ENCODE data around the gene STIMATE.

Gene STIMATE

DNA sequence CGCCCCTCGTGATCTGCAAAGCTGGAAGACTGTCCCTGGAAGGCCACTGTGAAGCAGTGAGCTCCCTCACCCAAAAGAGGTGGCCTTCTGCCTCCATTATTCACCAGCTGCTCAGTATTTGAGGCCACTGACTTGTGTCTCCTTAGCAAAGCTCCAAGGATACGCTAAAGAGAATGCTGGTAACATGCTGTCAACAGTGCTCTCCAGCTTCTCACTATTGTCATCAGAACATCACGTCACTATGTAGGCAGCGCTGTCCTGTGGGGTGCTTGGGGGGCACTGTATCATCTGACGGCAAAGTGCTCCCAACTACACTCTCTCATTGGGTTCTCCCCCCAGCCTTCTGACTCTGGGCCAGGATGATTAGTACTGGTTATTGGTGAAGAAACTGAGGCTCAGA lies 81.1 kb downstream of the STIMATE start:
- no peak for DNase-seq (ENCODE audit: low read depth)

DNA sequence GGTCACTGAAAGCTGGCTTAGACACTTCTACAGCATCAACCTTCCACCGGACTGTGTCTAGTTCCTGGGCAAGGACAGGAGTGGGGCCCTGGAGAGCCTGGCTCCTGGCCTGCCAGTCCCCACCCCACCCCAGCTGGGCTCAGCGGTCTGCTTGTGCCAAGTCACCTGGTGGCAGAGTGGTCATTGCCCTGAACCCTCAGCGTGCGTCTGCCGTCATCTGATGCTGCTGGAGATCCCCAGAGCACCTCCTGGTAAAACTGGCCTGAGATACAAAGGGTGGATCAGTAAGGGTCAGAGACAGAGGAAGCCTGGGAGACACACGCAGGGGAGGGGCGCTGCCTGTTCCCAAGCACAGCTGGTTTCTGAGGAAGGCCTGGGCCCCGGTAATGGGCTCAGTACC lies 83.5 kb downstream of the STIMATE start:
- DNase-seq (ENCODE audit: low read depth), result no peak

DNA sequence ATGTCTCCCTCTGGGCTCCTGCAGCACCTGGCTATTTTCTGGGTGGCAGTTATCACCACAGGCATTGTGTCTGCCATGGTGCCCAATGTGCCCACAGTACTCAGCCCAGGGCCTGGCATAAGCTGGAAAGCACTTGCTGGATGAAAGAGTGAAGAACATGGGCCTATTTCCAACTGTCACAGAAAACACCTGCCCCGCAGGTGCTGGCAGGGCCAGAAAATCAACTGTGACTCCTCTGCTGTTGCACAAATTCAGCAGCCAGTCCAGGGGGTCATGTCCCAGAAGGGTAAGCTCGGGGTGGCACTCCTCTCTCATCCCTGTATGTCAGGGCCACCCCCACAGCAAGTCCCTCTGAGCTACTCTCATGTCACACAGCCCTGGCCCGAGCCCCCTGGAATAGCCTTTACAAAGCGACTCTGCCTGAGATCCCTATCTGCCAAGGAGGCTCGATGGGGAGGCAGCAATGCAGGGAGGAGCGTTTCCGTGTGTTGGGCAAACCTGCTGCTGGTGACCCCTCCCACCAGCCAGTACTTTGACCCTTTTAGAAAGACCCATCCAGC lies 85.8 kb downstream of the STIMATE start:
- DNase-seq (ENCODE audit: low read depth), result no peak

DNA sequence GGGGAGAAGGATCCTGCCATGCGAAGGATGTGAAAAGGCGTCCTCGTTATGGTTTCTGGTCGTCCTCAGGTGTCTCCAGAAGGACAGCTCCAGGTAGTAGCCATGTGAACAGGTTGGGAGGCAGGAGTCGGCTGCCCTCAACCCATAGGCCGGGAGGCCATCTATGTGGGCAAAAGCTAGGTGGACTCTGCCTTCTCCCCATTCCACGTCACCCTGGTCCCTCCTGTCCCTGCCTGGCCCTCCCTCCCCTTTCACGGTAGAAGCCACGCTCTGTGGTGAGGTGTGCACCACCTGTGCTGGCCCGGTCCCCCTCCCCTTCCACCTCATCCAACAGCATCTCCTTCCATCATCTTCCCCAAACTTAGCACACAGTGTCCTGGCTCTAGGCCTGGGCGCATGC lies 86.4 kb downstream of the STIMATE start:
- no peak for DNase-seq (ENCODE audit: low read depth)

DNA sequence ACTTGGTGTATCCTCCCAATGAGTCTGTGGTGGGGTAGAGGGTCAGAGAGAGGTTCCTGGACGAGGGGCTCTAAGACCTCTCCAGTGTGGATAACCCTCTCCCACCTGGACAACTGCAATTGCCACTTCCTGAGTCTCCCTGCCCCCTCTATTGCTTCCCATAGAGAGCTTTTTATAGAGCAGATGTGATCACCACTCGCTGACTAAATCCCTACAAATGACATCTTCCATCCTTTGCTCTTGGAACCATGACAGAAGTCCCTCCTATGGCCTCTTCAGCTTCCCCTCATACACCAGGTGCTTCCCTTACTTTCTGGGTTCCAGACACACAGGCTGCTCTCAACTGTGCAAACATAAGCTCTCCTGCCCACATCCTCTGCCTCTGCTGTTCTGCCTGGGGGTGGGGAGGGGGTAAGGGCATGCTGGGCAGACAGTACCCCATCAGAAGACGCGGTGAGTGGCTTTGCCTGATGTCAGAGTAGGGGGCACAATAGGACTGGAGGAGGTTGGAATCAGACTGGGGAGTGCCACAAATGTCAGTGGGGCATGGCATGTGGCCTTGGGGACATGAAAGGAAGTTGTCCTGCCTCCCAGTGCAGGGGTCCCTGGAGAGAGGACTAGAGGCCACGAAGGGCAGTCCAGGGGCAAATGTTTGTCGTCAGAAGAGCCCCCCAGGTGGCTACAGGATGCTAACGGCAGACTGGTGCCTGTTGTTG lies 87.5 kb downstream of the STIMATE start:
- no peak for DNase-seq (ENCODE audit: low read depth)

DNA sequence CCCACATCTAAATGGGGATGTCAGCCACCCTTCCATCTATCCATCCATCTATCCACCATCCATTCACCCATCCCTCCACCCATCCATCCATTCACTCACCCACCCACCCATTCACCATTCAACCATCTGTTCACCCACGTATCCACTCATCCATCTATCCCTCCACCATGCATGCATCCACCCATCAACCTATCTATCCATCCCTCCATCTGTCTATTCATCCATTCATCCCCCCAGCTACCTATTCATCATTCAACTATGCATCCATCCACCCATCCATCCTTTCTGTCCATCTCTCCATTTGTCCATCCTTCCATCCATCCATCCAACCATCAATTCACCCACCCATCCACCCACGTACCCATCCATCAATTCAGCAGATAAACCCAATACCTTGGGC lies 88.2 kb downstream of the STIMATE start:
- no peak for DNase-seq (ENCODE audit: low read depth)

DNA sequence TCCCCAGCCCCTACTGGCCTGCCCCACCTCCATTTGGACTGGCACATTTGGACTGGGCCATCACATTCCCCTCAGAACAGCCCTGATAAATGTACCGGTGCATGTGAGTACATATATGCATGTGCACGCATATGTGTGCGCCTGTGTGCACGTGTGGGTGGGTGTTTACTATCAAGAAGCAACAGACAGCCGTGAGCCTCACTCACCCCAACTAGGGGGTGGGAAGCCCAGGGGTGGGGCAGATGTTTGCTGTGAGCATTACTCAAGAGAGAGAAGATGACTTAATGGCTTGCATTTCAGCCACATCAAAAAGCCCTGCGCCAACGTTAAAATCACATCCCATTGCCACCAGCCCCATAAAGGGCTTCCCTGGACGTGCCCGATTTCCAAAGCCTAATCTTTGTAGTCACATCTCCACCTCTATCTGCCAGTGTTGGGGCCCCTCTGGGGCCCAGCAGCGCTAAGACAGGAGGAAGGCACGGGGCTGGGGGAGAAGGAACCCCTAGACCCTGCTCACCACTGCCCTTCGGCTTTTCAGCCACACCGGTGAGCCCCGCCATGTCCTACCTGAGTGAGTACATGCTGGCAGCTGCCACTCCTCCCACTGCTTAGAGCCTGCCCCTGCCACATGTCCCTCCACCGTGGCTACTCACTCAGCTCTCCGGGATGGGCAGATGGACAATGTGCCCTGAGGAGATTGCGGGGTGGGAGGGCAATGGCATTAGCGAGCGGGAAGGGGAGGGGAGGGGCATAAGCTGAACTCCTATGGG lies 91.9 kb downstream of the STIMATE start:
- no peak for DNase-seq (ENCODE audit: low read depth)

DNA sequence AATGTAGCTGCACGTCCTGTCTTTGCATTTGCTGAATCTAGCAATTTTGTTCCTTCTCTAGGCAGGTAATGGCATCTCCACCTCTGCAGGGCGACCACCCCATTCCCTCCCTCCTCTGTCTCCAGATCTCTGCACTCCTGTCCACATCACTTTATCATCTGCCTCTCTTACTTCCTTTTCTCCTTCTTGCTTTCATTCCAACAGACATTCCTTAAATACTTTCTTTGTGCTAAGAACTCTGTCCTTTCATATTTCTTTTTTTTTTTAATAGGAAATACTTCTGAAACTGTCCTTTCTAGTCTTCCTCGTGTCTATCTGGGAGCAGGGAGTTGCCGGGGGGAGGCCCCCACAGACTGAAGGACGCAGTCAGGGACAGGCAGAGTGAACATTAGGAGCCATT lies 95.5 kb downstream of the STIMATE start:
- DNase-seq (ENCODE audit: low read depth), result no peak

DNA sequence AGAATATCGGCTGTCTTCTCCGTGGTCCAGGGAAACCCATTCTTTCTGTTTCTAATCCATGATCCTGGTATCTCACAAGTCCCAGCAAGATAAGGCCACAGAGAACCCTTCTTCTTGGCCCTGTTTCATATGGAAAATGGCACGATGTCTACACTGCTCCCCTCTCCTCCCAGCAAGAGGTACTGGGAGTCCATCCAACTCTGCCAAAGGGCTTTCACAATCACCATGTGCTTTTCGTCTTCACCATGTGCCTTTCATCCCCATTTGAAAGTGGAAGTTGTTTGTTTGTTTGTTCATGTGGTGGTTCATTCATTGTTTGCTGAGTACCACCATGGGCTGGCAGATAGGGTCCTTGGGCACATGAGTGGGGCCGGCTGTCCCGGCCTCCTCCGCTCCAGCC lies 97.3 kb downstream of the STIMATE start:
- DNase-seq (ENCODE audit: low read depth), result no peak

DNA sequence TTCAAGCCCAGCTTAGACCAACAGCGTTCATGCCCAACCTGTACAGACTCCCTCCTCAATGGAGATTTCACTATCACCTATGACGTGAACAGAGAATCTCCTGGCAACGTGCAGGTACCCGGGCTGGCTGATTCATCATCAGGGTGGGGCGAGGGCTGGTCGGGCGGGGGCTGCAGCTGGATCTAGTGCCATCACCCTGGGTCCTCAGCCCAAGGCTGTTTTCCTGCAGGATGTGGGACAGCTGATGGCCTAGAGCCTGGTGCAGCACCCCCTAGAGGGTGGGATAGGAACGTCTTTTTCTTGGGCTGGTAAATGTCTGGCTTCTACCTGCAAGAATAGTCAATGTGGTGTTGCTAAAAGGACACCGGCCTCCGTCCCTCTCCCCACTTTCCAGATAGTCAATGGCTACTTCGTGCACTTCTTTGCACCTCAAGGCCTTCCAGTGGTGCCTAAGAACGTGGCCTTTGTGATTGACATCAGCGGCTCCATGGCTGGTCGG lies 98.3 kb downstream of the STIMATE start:
- no peak for DNase-seq (ENCODE audit: low read depth)

DNA sequence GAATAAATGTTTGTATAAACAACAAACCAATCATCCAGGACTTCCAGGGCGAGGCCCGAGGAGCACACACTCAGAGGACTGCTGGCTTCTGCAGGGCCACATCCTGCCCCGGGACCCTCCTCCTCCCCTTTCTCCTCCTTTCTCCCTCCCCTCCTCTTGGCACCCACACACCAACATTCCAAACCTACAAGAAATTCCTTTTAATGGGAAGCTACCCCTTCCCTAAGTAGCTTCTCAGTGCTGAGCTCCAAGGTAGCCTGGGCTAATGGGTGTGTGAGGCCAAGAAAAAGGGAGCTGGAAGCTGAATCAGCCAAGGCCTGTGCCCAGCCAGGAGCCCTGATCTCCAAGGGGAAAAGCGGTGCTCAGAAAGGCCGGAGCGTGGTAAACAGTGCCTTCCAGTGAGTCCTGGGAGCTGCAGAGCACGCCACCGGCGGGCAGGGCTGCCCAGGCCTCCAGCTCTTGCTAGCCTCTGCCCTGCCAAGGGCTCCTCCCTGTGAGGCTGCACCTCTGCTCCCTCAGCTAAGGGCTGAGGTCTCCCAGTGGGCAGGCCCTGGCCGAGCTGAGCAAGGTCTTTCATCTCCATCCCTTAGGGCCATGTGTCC lies 98.9 kb downstream of the STIMATE start:
- DNase-seq (ENCODE audit: low read depth), result no peak

DNA sequence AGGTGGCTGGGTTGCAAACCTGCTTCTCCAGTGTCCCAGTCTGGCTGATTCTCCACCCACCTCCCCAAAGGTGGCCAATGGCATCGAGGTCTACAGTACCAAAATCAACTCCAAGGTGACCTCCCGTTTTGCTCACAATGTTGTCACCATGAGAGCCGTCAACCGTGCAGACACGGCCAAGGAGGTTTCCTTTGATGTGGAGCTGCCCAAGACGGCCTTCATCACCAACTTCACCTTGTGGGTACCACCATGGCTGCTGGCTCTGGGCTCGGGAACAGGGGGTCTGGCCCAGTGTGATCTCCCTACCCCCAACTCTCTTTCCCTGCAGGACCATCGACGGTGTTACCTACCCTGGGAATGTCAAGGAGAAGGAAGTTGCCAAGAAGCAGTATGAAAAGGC lies 100.9 kb downstream of the STIMATE start:
- no peak for DNase-seq (ENCODE audit: low read depth)

DNA sequence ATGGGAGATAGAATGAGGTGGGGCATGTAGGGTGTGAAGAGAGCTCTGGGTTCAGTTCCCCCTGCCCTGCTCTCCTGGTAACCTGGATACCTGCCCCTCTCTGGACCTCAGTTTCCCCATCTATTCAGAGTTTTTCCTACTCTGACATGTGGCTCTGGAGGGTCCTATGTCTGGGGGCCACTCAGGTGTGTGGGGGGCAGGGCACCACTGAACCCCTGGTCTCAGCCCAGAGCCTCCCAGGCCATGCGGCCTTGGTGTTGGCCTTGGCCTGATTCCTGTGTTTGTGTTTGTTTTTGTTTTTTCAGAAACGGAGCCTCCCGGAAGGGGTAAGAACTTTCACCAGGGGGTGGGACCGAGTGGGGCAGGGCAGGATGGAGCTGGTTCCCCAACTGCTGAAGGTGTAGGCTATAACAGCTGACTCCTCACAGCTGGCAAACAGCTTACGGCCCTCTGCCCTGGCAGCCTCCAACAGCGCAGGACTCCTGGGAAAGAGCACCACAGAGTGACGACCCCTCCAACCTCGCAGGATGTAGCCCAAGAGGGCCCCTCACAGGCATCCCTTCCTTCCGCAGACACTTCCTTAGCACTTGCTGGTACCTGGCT lies 101.9 kb downstream of the STIMATE start:
- DNase-seq (ENCODE audit: low read depth), result no peak

DNA sequence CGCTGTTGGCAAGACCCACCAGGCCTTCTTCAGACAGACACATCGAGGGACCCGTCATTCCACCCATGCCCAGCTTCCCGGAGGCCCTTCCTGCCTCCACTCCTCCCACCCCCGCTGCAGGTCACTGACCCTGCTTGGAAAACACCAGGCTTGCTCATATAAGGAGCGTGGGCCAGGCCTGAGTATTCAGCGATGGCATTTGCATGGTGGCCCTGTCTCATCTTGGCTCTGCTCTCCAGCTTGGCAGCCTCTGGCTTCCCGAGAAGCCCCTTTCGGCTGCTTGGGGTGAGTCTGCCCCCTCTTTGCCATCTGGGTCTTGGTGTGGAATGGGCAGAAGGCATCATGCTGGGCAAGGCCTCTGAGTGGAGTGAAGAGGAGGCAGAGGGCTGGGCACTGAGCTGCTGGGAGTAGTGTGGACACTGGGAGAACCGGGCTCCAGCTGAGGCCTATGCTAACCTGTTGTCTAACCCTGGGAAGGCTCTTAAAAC lies 102.7 kb downstream of the STIMATE start, which contains the start of gene ITIH3:
ITIH3 (plus strand) TSS at position 185 of the 488 bp plus-strand sequence; CDS start at position 193, 8 bp downstream.
- no peak for DNase-seq (ENCODE audit: low read depth)

DNA sequence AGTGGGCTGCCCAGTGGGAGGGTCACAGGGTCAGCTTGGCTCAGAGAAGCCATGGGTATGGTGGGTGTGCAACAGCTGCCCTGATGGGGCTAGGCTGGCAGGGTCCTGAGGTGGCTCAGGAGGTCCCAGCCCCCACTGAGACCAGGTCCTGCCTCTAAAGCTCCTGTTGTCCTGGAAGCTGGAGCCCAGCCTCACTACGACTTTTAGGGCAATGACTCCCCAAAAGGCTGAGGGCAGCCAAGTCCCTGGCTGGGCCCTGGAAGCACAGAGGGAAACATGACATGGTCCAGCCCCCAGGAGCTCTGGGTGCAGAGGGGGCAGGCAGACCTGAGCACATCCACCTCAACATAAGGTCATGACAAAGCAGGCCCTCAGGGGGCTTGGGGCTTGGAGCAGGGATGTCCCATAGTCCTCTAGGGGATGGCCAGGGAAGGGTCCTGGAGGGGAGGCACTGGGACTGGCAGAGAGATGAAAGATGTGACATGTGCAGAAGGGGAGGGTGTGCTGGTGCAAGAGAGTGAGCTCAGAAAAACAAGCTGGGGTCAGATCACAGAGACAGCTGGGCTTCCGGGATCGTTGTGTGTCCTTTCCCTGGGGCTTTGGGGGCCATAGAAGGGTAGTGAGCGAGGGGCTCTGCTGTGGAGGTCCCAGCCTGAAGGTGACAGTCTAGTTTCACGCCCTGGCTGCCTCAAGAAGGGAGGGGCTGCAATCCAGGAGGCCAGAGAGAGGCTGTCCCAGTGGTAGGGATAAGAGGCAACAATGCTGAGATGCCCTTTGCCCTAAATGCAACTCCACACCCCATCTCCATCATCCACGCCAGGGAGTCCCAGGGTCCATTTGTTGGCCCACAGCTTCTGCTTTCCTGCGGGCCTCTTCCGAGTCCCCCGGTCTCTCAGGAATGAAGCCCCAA lies 103.4 kb downstream of the STIMATE start:
- no peak for DNase-seq (ENCODE audit: low read depth)

DNA sequence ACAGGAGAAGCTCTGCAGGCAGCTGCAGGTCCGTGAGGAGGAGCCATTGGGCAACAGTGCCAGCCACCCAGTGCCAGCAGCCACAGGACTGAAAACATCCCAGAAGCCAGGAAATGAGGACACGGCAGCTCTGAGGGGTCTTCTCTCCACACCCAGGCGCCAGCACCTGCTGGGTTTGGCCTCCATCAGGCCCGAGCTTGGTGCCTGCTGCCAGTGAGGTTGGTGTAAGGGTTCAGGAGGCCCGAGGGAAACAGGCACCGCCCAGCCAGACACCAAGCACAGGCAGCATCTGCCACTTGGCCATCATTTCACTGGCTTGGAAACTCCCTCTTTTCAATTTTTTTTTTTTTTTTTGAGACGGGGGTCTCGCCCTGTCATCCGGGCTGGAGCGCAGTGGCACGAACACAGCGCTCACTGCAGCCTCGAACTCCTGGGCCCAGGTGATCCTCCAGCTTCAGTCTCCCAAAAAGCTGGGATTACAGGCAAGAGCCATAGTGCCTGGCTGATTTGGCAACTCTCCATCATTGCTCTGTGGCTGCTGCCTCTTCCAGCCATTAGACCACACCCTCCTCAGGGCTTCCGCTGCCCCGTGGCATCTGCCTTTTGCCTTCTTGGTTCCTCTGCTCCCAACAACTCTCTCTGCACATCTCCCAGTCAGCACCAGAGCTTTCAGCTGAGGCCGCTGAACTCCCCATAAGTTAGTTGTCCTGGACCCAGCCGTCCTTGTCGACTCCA lies 104.2 kb downstream of the STIMATE start:
- DNase-seq (ENCODE audit: low read depth), result no peak

DNA sequence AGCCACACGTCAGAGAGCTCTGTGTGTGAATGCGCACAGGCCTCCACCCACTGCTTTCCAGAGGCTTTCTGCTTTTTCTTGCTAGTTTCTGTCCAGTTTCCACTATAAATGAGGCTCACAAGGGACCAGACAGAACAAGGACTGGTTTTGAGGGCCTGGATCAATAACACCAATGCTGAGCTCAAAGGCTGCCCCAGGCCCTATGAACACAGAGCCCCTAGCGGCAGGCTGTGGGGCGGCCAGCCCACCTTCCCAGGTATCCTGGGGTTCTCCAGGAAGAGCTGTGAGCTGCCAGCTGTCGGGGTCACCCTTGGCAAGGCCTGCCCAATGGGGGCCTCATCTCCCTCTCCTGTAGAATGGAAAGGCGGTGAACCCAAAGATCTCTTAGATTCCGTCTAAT lies 104.9 kb downstream of the STIMATE start:
- DNase-seq (ENCODE audit: low read depth), result no peak

DNA sequence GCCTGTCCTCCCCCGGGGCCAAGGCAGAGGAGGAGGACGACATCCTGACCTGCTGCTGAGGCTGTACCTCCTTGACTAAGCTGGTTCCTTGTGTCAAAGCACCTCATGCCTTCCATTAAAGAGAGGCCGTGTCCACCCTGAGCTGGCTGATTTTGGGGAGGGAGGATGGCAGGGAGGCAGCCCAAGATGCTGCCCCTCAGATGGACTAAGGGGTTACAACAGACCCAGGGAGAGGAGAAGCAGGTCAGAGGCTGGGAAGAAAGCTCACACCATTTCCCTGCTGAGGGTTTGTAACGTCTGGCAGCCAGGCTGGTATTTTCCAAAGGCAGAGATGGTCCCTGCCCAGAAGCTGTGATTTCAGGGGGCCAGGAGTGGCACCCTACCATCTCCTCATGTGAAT lies 105.4 kb downstream of the STIMATE start:
- DNase-seq (ENCODE audit: low read depth), result no peak

DNA sequence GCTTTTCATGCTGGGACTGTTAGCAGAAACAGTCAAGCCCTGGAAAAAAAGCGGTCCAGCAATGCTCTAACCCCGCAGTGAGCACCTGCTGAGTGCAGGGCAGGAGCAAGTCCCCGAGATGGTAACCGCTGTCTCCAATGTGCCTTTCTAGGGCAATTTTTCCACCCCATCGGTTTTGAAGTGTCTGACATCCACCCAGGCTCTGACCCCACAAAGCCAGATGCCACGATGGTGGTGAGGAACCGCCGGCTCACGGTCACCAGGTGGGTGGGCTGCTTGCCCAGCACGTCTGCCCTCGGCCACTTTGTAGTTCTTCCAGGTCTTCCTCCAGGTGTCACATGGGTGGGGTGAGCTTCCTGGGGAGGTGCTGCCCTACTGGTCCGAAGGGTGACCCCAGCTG lies 106.0 kb downstream of the STIMATE start:
- no peak for DNase-seq (ENCODE audit: low read depth)

DNA sequence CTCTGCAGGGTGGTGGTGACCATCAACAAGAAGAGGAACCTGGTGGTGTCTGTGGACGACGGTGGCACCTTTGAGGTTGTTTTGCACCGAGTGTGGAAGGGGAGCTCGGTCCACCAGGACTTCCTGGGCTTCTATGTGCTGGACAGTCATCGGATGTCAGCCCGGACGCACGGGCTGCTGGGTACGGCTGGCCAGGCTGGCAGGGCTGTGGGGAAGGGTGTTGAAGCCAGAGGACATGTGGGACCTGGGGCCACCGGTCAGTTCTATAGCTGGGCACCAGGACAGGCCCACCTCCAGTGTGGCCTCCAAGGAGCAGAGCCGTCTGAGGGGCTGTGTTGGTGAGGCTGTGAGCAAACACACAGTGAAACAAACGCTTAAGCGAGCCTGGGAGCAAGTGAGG lies 106.6 kb downstream of the STIMATE start:
- no peak for DNase-seq (ENCODE audit: low read depth)
